ENCODE measurements around the gene IQCH. TPM values are rescaled to one million over a fixed set of nuclear protein-coding genes. Genes with fewer than 3 reads are reported as not detected.

IQCH gene
- total RNA-seq, 2 donors from 2014 or later, result 5.8 to 9.5 TPM

DNA sequence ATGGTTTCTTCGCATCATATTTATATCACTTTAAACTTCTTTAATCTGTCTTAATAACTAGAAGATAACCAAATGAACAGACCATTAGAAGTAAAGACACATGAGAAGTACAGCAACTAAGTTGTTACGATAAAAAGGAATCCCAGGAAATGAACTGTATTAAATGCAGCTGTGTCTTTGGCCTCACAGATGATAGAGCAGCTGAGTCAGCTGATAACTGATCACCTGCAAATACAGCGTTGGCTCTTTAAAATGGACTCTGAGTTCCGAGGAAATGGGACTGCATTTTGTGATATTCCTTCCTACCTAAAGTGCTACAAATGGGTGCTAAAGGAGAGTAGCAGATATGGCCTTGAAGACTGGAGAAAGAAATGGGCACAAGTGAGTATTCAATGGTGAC is 145.3 kb downstream of the IQCH start:
- TF ChIP-seq, protein P1, sequence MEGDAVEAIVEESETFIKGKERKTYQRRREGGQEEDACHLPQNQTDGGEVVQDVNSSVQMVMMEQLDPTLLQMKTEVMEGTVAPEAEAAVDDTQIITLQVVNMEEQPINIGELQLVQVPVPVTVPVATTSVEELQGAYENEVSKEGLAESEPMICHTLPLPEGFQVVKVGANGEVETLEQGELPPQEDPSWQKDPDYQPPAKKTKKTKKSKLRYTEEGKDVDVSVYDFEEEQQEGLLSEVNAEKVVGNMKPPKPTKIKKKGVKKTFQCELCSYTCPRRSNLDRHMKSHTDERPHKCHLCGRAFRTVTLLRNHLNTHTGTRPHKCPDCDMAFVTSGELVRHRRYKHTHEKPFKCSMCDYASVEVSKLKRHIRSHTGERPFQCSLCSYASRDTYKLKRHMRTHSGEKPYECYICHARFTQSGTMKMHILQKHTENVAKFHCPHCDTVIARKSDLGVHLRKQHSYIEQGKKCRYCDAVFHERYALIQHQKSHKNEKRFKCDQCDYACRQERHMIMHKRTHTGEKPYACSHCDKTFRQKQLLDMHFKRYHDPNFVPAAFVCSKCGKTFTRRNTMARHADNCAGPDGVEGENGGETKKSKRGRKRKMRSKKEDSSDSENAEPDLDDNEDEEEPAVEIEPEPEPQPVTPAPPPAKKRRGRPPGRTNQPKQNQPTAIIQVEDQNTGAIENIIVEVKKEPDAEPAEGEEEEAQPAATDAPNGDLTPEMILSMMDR (IDR thresholded peaks at IDR 0.05), result no peak
- TF ChIP-seq POLR2A (IDR thresholded peaks at IDR 0.05), result no peak
- TF ChIP-seq POLR2AphosphoS5 (IDR thresholded peaks at IDR 0.05), result no peak
- Histone ChIP-seq H3K4me1 (replicated peaks) (no peaks in the 10 kb centered on the region), H3K27me3 (replicated peaks; ENCODE audit: insufficient read depth) (no peaks in the 10 kb centered on the region), H3K27ac (no peak overlapping the region), H3K9me3 (no peaks in the 10 kb centered on the region), H3K4me3 (no peak overlapping the region), H3K36me3 (no peaks in the 10 kb centered on the region)
- 81% methylated on average over 4 of the region's 4 CpGs for WGBS
- intact Hi-C loops (cut with DNase I), result no loop called here
- DNase-seq (ENCODE audit: low spot score), result no peak

DNA sequence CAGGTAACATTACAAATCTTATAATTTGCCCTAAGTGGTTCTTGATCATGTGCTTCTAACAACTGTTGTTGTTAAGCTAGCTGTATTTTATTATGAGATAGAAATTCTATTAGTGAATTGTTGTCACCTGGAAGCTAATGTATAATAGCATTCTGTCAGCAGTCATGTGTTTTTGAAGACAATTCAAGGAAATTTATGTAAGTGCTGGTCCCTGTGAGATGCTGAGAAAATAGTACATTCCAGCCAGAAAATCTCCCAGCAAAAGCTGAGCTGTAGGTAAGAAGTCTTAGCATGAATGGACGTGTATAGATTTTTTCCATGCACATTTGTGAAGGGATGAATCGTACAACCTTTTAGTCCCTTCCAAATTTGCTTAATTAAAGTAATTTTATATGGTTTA is 146.3 kb downstream of the IQCH start:
- intact Hi-C loops (cut with DNase I), result no loop called here
- 59% methylated on average over 2 of the region's 2 CpGs for WGBS
- H3K9me3 ChIP-seq, result no peaks in the 10 kb centered on the region
- H3K27ac ChIP-seq, result no peak overlapping the region
- TF ChIP-seq, protein P1 (IDR thresholded peaks at IDR 0.05), result no peak
- no peak for TF ChIP-seq POLR2A (IDR thresholded peaks at IDR 0.05)
- no peak for TF ChIP-seq POLR2AphosphoS5 (IDR thresholded peaks at IDR 0.05)
- DNase-seq (ENCODE audit: low spot score), result no peak
- no peak overlapping the region for H3K4me3 ChIP-seq
- H3K36me3 ChIP-seq, result no peaks in the 10 kb centered on the region
- H3K27me3 ChIP-seq (replicated peaks; ENCODE audit: insufficient read depth), result no peaks in the 10 kb centered on the region
- no peaks in the 10 kb centered on the region for H3K4me1 ChIP-seq (replicated peaks)

DNA sequence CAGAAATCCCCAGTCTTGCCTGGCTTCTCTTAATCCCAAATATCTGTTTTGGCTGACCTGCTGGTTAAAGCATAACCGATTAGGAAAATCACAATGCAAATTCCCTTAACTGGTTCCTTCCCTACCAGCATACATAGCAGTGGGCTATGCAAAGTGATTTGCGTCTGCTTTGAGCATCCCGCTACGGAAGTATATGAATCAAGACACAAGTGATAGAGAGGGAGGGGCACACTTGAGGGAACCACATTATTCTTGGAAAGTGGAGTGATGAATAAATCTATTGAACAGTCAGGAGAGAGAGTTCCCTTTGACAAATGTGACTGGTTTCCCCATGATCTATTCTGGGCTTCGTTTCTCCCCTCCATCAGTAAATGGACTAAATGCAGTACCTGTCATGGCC is 146.8 kb downstream of the IQCH start:
- Histone ChIP-seq H3K4me3 (no peak overlapping the region), H3K27ac (no peak overlapping the region), H3K4me1 (replicated peaks) (no peaks in the 10 kb centered on the region), H3K27me3 (replicated peaks; ENCODE audit: insufficient read depth) (no peaks in the 10 kb centered on the region), H3K36me3 (no peaks in the 10 kb centered on the region), H3K9me3 (no peaks in the 10 kb centered on the region)
- WGBS, result 74% methylated on average over 5 of the region's 5 CpGs
- no peak for TF ChIP-seq POLR2AphosphoS5 (IDR thresholded peaks at IDR 0.05)
- TF ChIP-seq, protein P1 (IDR thresholded peaks at IDR 0.05), result no peak
- TF ChIP-seq POLR2A (IDR thresholded peaks at IDR 0.05), result no peak
- intact Hi-C loops (cut with DNase I), result no loop called here
- DNase-seq (ENCODE audit: low spot score), result no peak

DNA sequence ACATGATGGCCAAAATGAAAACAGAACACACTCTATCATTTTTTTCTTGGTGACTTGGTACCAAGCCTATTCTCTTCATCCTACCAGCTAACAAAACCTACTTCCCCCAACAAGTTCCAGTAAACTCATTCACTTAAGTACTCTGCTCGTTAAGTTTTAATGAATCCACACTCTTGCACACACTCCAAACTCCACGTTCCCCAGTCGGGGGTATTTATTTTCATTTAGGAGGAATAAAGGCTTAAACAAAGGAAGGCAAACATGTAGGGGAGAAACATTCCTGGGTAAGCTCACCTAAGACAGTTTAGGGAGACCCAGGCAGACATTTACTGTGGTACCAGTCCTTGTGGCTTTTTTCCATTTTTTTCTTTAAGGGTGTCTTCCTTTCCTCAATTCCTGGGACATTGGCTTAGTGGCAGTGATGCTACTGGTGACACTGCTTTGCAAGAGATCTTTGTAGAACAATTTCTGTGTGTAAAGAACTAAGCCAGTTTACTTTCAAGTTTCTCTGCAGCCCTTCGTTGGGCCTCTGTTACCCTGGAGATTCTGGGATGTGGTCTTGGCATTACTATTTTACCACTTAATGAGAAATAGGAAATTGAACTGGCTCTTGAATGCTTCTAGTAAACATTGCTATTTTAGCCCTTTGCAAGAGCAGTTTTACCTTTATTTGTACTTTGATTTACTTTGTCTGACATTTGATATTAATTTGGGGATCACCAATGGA is 149.0 kb downstream of the IQCH start:
- Histone ChIP-seq H3K9me3 (no peaks in the 10 kb centered on the region), H3K4me3 (no peak overlapping the region), H3K27ac (no peak overlapping the region), H3K27me3 (replicated peaks; ENCODE audit: insufficient read depth) (no peaks in the 10 kb centered on the region), H3K36me3 (no peaks in the 10 kb centered on the region), H3K4me1 (replicated peaks) (no peaks in the 10 kb centered on the region)
- 29% methylated on average over 4 of the region's 4 CpGs for WGBS
- TF ChIP-seq POLR2AphosphoS5 (IDR thresholded peaks at IDR 0.05) (no peak), POLR2A (IDR thresholded peaks at IDR 0.05) (no peak)
- TF ChIP-seq, protein P1 (IDR thresholded peaks at IDR 0.05), result no peak
- DNase-seq (ENCODE audit: low spot score), result no peak
- intact Hi-C loops (cut with DNase I), result no loop called here
